B cell (primary cell): Measurements from ENCODE around the gene LAMTOR2.

ENCODE experiments used
- CTCF ChIP-seq: fragments of 200-600 bp; IDR thresholded peaks from one replicate; pipeline ENCODE4 v1.8.0; 2022; ENCODE audit warnings: antibody characterized with exemption, mild to moderate bottlenecking
- EZH2 ChIP-seq: IDR thresholded peaks from 2 replicates; pipeline ENCODE4 v1.6.1; 2012; ENCODE audit warnings: borderline replicate concordance, low read depth, mild to moderate bottlenecking, moderate library complexity, low read length; ENCODE audit not compliant: insufficient read depth, poor library complexity, severe bottlenecking

GRCh38 chr1:156104065-156104810 lies 49.7 kb downstream of the LAMTOR2 start:
- no peak for TF ChIP-seq CTCF
- no peak for TF ChIP-seq EZH2
